GM18508 (cell line): ENCODE data around the gene RIMKLB.
"Not testable (repeated sequence)": the region's sequence is repeated elsewhere in the genome, so short reads cannot be mapped to it uniquely, and the experiment has no call there.

Experiments
- ATAC-seq: cut with Tn5 transposase; IDR thresholded peaks from one replicate; pipeline ENCODE4 v1.9.1; 2021; ENCODE audit warnings: moderate number of reproducible peaks; ENCODE audit not compliant: insufficient read depth, unreplicated experiment

RIMKLB gene

GRCh38 chr12:8762701-8763100 is 64.9 kb downstream of the RIMKLB start:
- ATAC-seq, result not testable (repeated sequence)

GRCh38 chr12:8766121-8766520 is 68.3 kb downstream of the RIMKLB start:
- not testable (repeated sequence) for ATAC-seq

- no peak for ATAC-seq
Measured at GRCh38 chr12:8770499-8770898, 72.7 kb downstream of the RIMKLB start.

- ATAC-seq, result no peak
Measured at GRCh38 chr12:8771072-8771471, 73.3 kb downstream of the RIMKLB start.

GRCh38 chr12:8773461-8773860 is 75.7 kb downstream of the RIMKLB start:
- no peak for ATAC-seq

- no peak for ATAC-seq
Measured at GRCh38 chr12:8779281-8779680, 81.5 kb downstream of the RIMKLB start.

- ATAC-seq, result no peak
Measured at GRCh38 chr12:8779862-8780261, 82.1 kb downstream of the RIMKLB start.

- ATAC-seq, result no peak
Measured at GRCh38 chr12:8780389-8780788, 82.6 kb downstream of the RIMKLB start.

GRCh38 chr12:8781381-8782127 is 83.8 kb downstream of the RIMKLB start:
- no peak for ATAC-seq

- ATAC-seq, result no peak
Measured at GRCh38 chr12:8784290-8784888, 86.6 kb downstream of the RIMKLB start.

- ATAC-seq, result no peak
Measured at GRCh38 chr12:8785499-8785898, 87.7 kb downstream of the RIMKLB start.

GRCh38 chr12:8787206-8787605 is 89.4 kb downstream of the RIMKLB start:
- ATAC-seq, result not testable (repeated sequence)

GRCh38 chr12:8788706-8789105 is 90.9 kb downstream of the RIMKLB start:
- not testable (repeated sequence) for ATAC-seq

GRCh38 chr12:8789341-8790013 is 91.7 kb downstream of the RIMKLB start:
- not testable (repeated sequence) for ATAC-seq

- not testable (repeated sequence) for ATAC-seq
Measured at GRCh38 chr12:8793226-8793625, 95.4 kb downstream of the RIMKLB start.

GRCh38 chr12:8794611-8795010 is 96.8 kb downstream of the RIMKLB start:
- not testable (repeated sequence) for ATAC-seq

GRCh38 chr12:8796831-8797626 is 99.2 kb downstream of the RIMKLB start:
- ATAC-seq, result no peak

GRCh38 chr12:8801213-8801612 is 103.4 kb downstream of the RIMKLB start:
- not testable (repeated sequence) for ATAC-seq

- not testable (repeated sequence) for ATAC-seq
Measured at GRCh38 chr12:8804833-8805232, 107.0 kb downstream of the RIMKLB start.

GRCh38 chr12:8805487-8805886 is 107.7 kb downstream of the RIMKLB start:
- ATAC-seq, result not testable (repeated sequence)
